ENCODE data around the gene ERRFI1. TPM values are rescaled to one million over a fixed set of nuclear protein-coding genes. Genes with fewer than 3 reads are reported as not detected.

Gene ERRFI1
- total RNA-seq, 4 donors from 2014 or later, result 10.0 to 101 (median 70.0) TPM

- H3K36me3 ChIP-seq, result no peaks in the 10 kb centered on the region
- in situ Hi-C loops (cut with MboI; ENCODE audit: low pct_ligation_motif_present in 1 of 4, low pct_unique_long_range_greater_than_20kb in 1 of 4, low sequenced_read_pairs in 3 of 4), result no loop called here
- WGBS, 2 donors (ENCODE audit: low coverage in 1 of 2), result 46% methylated on average over 1 of the region's 1 CpG; no CpG with 5 or more reads in 1 of the 2 donors
- H3K9me3 ChIP-seq, result no peaks in the 10 kb centered on the region
- intact Hi-C loops (cut with DNase I; ENCODE audit: low total_unique reads), result no loop called here
- H3K4me1 ChIP-seq, result peaks cover 0 to 16% (median 0%) of the 10 kb centered on the region in 4 donors
- no peaks in the 10 kb centered on the region for H3K27me3 ChIP-seq
- peak; percentile 34 to 42 (median 37) for TF ChIP-seq POLR2AphosphoS5 (IDR thresholded peaks at IDR 0.05)
- TF ChIP-seq POLR2A (IDR thresholded peaks at IDR 0.05), result no peak
- no peak for TF ChIP-seq CTCF (IDR thresholded peaks at IDR 0.05)
- no peak overlapping the region for H3K4me3 ChIP-seq
- peak overlapping the region; percentile 57 to 65 (median 59) for H3K27ac ChIP-seq
- peak; percentile 84 for DNase-seq
Observed at GRCh38 chr1:8040586-8040985, 14.5 kb upstream of the ERRFI1 start.

GRCh38 chr1:8039071-8039470, 13.0 kb upstream of the ERRFI1 start:
- DNase-seq, result no peak
- no peak for TF ChIP-seq POLR2AphosphoS5 (IDR thresholded peaks at IDR 0.05)
- intact Hi-C loops (cut with DNase I; ENCODE audit: low total_unique reads) (no loop called here), in situ Hi-C loops (cut with MboI; ENCODE audit: low pct_ligation_motif_present in 1 of 4, low pct_unique_long_range_greater_than_20kb in 1 of 4, low sequenced_read_pairs in 3 of 4) (no loop called here)
- 67 to 70% methylated on average over 2 of the region's 2 CpGs for WGBS, 2 donors (ENCODE audit: low coverage in 1 of 2)
- Histone ChIP-seq H3K4me3 (no peak overlapping the region), H3K9me3 (no peaks in the 10 kb centered on the region), H3K36me3 (no peaks in the 10 kb centered on the region), H3K27me3 (no peaks in the 10 kb centered on the region), H3K27ac (no peak overlapping the region), H3K4me1 (peaks cover 0 to 16% (median 0%) of the 10 kb centered on the region in 4 donors)

GRCh38 chr1:8035289-8035688, 9.2 kb upstream of the ERRFI1 start:
- no peak overlapping the region for H3K4me3 ChIP-seq
- no peak for DNase-seq
- 96% methylated on average over 3 to 4 of the region's 4 CpGs for WGBS, 2 donors (ENCODE audit: low coverage in 1 of 2)
- H3K27me3 ChIP-seq, result no peaks in the 10 kb centered on the region
- in situ Hi-C loops (cut with MboI; ENCODE audit: low pct_ligation_motif_present in 1 of 4, low pct_unique_long_range_greater_than_20kb in 1 of 4, low sequenced_read_pairs in 3 of 4), result no loop called here
- H3K4me1 ChIP-seq, result peaks cover 0 to 11% (median 4%) of the 10 kb centered on the region in 4 donors
- no peaks in the 10 kb centered on the region for H3K9me3 ChIP-seq
- no peaks in the 10 kb centered on the region for H3K36me3 ChIP-seq
- intact Hi-C loops (cut with DNase I; ENCODE audit: low total_unique reads), result no loop called here
- no peak overlapping the region for H3K27ac ChIP-seq
- TF ChIP-seq CTCF (IDR thresholded peaks at IDR 0.05) (no peak), POLR2AphosphoS5 (IDR thresholded peaks at IDR 0.05) (no peak), POLR2A (IDR thresholded peaks at IDR 0.05) (no peak), EP300 (IDR thresholded peaks at IDR 0.05; ENCODE audit: low read depth) (no peak)

- intact Hi-C loops (cut with DNase I; ENCODE audit: low total_unique reads) (no loop called here), in situ Hi-C loops (cut with MboI; ENCODE audit: low pct_ligation_motif_present in 1 of 4, low pct_unique_long_range_greater_than_20kb in 1 of 4, low sequenced_read_pairs in 3 of 4) (no loop called here)
- 83 to 87% methylated on average over 6 of the region's 6 CpGs for WGBS, 2 donors (ENCODE audit: low coverage in 1 of 2)
- Histone ChIP-seq H3K27me3 (no peaks in the 10 kb centered on the region), H3K4me3 (no peak overlapping the region), H3K9me3 (no peaks in the 10 kb centered on the region), H3K27ac (no peak overlapping the region), H3K4me1 (peaks cover 3 to 22% (median 10%) of the 10 kb centered on the region in 4 donors), H3K36me3 (no peaks in the 10 kb centered on the region)
- no peak for DNase-seq
- TF ChIP-seq POLR2A (IDR thresholded peaks at IDR 0.05), result no peak
- no peak for TF ChIP-seq POLR2AphosphoS5 (IDR thresholded peaks at IDR 0.05)
- no peak for TF ChIP-seq EP300 (IDR thresholded peaks at IDR 0.05; ENCODE audit: low read depth)
- no peak for TF ChIP-seq CTCF (IDR thresholded peaks at IDR 0.05)
Observed at GRCh38 chr1:8033322-8033721, 7.2 kb upstream of the ERRFI1 start.

GRCh38 chr1:8032366-8032910, 6.3 kb upstream of the ERRFI1 start:
- H3K4me3 ChIP-seq, result no peak overlapping the region
- intact Hi-C loops (cut with DNase I; ENCODE audit: low total_unique reads) (no loop called here), in situ Hi-C loops (cut with MboI; ENCODE audit: low pct_ligation_motif_present in 1 of 4, low pct_unique_long_range_greater_than_20kb in 1 of 4, low sequenced_read_pairs in 3 of 4) (no loop called here)

More at GRCh38 chr1:8032366-8032910, 6.3 kb upstream of the ERRFI1 start:
- Histone ChIP-seq H3K27me3 (no peaks in the 10 kb centered on the region), H3K9me3 (no peaks in the 10 kb centered on the region), H3K36me3 (no peaks in the 10 kb centered on the region), H3K27ac (no peak overlapping the region), H3K4me1 (peaks cover 7 to 27% (median 19%) of the 10 kb centered on the region in 4 donors)
- DNase-seq, result no peak
- 88 to 96% methylated on average over 1 to 3 of the region's 3 CpGs for WGBS, 2 donors (ENCODE audit: low coverage in 1 of 2)
- no peak for TF ChIP-seq EP300 (IDR thresholded peaks at IDR 0.05; ENCODE audit: low read depth)
- TF ChIP-seq CTCF (IDR thresholded peaks at IDR 0.05), result no peak
- no peak for TF ChIP-seq POLR2AphosphoS5 (IDR thresholded peaks at IDR 0.05)
- TF ChIP-seq POLR2A (IDR thresholded peaks at IDR 0.05), result no peak
